ENCODE measurements around the gene FOXK1.

DNA sequence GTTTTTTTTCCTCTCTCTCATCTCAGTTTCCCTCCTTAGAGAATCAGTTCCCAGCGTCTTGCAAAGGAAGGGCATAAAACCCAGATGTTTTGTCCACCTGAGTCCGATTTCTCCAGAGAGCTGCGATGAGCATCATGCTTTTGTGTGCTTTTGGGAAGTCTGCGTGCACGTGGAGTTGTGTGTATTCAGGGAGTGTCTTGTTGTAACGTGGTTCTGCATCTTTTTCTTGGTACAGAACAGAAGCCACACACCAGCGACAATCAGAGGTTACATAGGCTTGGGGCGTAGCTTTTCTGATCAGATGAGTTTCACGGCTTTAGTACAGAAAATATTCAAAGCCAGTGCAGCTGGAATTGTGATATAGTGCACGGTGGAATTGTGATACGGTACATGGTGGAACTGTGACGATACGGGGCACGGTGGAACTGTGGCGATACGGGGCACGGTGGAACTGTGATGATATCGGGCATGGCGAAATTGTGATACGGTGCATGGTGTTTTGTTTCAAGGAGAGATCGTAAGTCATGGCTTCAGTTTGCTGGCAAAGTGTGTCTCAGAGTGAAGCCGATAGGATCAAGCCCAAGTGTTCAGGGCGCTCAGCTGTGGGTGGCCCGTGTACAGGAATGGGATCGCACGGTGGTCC lies 32.8 kb downstream of the FOXK1 start:
- TF ChIP-seq, protein P1, sequence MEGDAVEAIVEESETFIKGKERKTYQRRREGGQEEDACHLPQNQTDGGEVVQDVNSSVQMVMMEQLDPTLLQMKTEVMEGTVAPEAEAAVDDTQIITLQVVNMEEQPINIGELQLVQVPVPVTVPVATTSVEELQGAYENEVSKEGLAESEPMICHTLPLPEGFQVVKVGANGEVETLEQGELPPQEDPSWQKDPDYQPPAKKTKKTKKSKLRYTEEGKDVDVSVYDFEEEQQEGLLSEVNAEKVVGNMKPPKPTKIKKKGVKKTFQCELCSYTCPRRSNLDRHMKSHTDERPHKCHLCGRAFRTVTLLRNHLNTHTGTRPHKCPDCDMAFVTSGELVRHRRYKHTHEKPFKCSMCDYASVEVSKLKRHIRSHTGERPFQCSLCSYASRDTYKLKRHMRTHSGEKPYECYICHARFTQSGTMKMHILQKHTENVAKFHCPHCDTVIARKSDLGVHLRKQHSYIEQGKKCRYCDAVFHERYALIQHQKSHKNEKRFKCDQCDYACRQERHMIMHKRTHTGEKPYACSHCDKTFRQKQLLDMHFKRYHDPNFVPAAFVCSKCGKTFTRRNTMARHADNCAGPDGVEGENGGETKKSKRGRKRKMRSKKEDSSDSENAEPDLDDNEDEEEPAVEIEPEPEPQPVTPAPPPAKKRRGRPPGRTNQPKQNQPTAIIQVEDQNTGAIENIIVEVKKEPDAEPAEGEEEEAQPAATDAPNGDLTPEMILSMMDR (IDR thresholded peaks at IDR 0.05; ENCODE audit: low read depth, low read length): no peak
- 0 out of 2 replicates have a peak, but pooled peaks have one; percentile 59 for TF ChIP-seq MYC (IDR thresholded peaks at IDR 0.05; ENCODE audit: low read depth, low read length)
- no peak for TF ChIP-seq POLR2A (IDR thresholded peaks at IDR 0.05; ENCODE audit: extremely low read depth, insufficient read length)
- TF ChIP-seq, protein P2, sequence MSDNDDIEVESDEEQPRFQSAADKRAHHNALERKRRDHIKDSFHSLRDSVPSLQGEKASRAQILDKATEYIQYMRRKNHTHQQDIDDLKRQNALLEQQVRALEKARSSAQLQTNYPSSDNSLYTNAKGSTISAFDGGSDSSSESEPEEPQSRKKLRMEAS (IDR thresholded peaks at IDR 0.05; ENCODE audit: low read depth, low read length): peak; percentile 92
